ENCODE measurements around the gene ENTPD2. TPM values are rescaled to one million over a fixed set of nuclear protein-coding genes. Genes with fewer than 3 reads are reported as not detected.

ENTPD2 gene
- total and polyA plus RNA-seq, 2 of the 4 experiments (the other 2 are of a cell fraction): not detected

GRCh38 chr9:137096785-137097546 is 43.1 kb upstream of the ENTPD2 start:
- no peak overlapping the region for H2AK9ac ChIP-seq (replicated peaks; ENCODE audit: low read depth, low read length, poor library complexity)
- H3K56ac ChIP-seq (ENCODE audit: extremely low read depth, insufficient read depth, low read length): no peak overlapping the region
- H3K9me1 ChIP-seq (ENCODE audit: insufficient read depth, low read length): peaks cover 2% of the 10 kb centered on the region; the same call in 1 of the 2 replicates
- H3K36me3 ChIP-seq (ENCODE audit: control insufficient read depth, insufficient read depth, low read length): peaks cover 50% of the 10 kb centered on the region
- H2AK5ac ChIP-seq (ENCODE audit: low read depth, low read length): no peak overlapping the region
- H2BK15ac ChIP-seq (ENCODE audit: low read depth, low read length): no peak overlapping the region
- H3K27ac ChIP-seq (ENCODE audit: insufficient read depth, low read length): no peak overlapping the region
- H4K5ac ChIP-seq (ENCODE audit: low read depth, low read length): no peak overlapping the region
- H3K27me3 ChIP-seq (ENCODE audit: control insufficient read depth, insufficient read depth, low read length): no peaks in the 10 kb centered on the region
- ATAC-seq (ENCODE audit: low read depth) (no peak), DNase-seq (no peak)
- 92% methylated on average over 8 of the region's 31 CpGs; no CpG with 5 or more reads in 1 of the 2 experiments for WGBS, 2 experiments (ENCODE audit: extremely low coverage in 2 of 2, insufficient read length in 1 of 2)
- no peak overlapping the region for H4K91ac ChIP-seq (ENCODE audit: insufficient read depth, low read depth, low read length)
- no peak overlapping the region for H2AFZ ChIP-seq (replicated peaks; ENCODE audit: low read length, poor library complexity)
- no peaks in the 10 kb centered on the region; the same call in 1 of the 2 replicates for H4K20me1 ChIP-seq (ENCODE audit: insufficient read depth, low read length)
- H3K9ac ChIP-seq (ENCODE audit: low read depth, low read length): no peak overlapping the region
- no peak overlapping the region for H2BK5ac ChIP-seq (ENCODE audit: low read depth, low read length, poor library complexity, severe bottlenecking)
- no peak overlapping the region for H3K4ac ChIP-seq (ENCODE audit: low read depth, low read length)
- H3K23ac ChIP-seq (ENCODE audit: low read depth, low read length): no peak overlapping the region
- H3K4me1 ChIP-seq (ENCODE audit: control insufficient read depth, insufficient read depth, low read length): no peaks in the 10 kb centered on the region
- intact Hi-C loops (cut with micrococcal nuclease): no loop called here
- no peak overlapping the region for H3K18ac ChIP-seq (ENCODE audit: low read depth, low read length)
- CTCF ChIA-PET: no interaction called here
- POLR2A ChIA-PET (ENCODE audit: unreplicated experiment): no interaction called here
- H4K8ac ChIP-seq (ENCODE audit: low read depth in 2 of 2, low read length in 2 of 2): no peak overlapping the region
- H3K4me3 ChIP-seq (ENCODE audit: insufficient read depth, low read depth, low read length): no peak overlapping the region
- in situ Hi-C loops (cut with MboI; ENCODE audit: low sequenced_read_pairs): no loop called here
- no peak overlapping the region for H2BK20ac ChIP-seq (ENCODE audit: low read depth, low read length)
- BruUV-seq (replicated peaks): no TSS peak
- peaks cover under 1 to 8% of the 10 kb centered on the region in 2 experiments; a peak in 3 of 4 replicates for H3K79me1 ChIP-seq (ENCODE audit: low read depth in 1 of 2, low read length in 2 of 2)
- H3K9me3 ChIP-seq (ENCODE audit: control insufficient read depth, insufficient read depth, low read length): no peaks in the 10 kb centered on the region
- H3K4me2 ChIP-seq (ENCODE audit: low read depth, low read length): no peak overlapping the region
- TF ChIP-seq CTCF (conservative IDR thresholded peaks at IDR 0.05; ENCODE audit: low read depth, low read length) (no peak), SMC3 (IDR thresholded peaks at IDR 0.05; ENCODE audit: low read depth, low read length) (no peak), RFX5 (IDR thresholded peaks at IDR 0.05; ENCODE audit: low read depth, low read length) (no peak)
- H3K14ac ChIP-seq (replicated peaks; ENCODE audit: low read depth, low read length): no peak overlapping the region
- dilution Hi-C loops (cut with HindIII; ENCODE audit: low sequenced_read_pairs, unreplicated experiment): no loop called here
- H2BK120ac ChIP-seq (ENCODE audit: low read depth, low read length): no peak overlapping the region

Measured in IMR-90 (cell line).